PC-9 (cell line): ENCODE data around the gene FITM1.

Source experiments
- EZH2 ChIP-seq: fragments of 200-600 bp; sonication (generic); IDR thresholded peaks from 2 replicates; pipeline ENCODE4 v1.8.0; 2017; ENCODE audit warnings: antibody characterized with exemption, low read depth
- TF ChIP-seq, protein P1 (sequence below): fragments of 200-600 bp; sonication (generic); conservative IDR thresholded peaks from 2 replicates; pipeline ENCODE4 v1.6.1; 2017; ENCODE audit warnings: mixed run types, antibody characterized with exemption, mild to moderate bottlenecking, moderate library complexity

DNA sequence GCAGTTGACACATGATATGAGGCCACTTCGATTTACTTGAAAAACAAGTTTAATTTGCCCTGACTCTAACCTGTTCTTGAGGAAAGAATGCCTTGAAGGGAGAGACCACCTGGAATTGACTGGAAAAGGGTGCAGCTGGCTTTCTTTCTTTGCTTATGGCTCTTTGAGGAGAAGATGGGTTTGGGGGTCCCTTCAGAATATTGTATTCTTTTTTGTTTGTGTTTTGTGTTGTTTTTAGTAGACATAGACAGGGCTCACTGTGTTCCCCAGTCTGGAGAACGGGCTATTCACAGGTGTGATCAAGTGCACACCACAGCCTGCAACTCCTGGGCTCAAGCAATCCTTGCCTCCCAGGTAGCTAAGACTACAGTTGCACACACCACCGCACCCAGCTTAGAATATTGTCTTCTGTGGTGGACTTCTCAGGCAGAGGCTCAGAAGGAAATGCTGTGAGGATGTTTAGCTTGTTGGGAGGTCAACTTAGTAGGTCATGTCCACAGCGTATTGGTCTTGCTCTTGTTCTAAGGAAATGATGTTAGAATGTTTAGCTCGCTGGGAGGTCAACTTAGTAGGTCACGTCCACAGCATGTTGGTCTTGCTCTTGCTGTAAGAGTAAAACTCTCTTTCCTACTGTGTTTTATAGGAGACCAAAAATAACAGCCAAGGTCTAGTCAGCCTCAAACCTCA lies 14.2 kb upstream of the FITM1 start:
- TF ChIP-seq, protein P1, sequence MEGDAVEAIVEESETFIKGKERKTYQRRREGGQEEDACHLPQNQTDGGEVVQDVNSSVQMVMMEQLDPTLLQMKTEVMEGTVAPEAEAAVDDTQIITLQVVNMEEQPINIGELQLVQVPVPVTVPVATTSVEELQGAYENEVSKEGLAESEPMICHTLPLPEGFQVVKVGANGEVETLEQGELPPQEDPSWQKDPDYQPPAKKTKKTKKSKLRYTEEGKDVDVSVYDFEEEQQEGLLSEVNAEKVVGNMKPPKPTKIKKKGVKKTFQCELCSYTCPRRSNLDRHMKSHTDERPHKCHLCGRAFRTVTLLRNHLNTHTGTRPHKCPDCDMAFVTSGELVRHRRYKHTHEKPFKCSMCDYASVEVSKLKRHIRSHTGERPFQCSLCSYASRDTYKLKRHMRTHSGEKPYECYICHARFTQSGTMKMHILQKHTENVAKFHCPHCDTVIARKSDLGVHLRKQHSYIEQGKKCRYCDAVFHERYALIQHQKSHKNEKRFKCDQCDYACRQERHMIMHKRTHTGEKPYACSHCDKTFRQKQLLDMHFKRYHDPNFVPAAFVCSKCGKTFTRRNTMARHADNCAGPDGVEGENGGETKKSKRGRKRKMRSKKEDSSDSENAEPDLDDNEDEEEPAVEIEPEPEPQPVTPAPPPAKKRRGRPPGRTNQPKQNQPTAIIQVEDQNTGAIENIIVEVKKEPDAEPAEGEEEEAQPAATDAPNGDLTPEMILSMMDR: no peak
- no peak for TF ChIP-seq EZH2
